Measurements from ENCODE around the gene BRF1. TPM values are rescaled to one million over a fixed set of nuclear protein-coding genes. Genes with fewer than 3 reads are reported as not detected.

The BRF1 gene
- total and polyA plus RNA-seq, 8 donors: 13.6 to 50.2 (median 20.4) TPM

DNA sequence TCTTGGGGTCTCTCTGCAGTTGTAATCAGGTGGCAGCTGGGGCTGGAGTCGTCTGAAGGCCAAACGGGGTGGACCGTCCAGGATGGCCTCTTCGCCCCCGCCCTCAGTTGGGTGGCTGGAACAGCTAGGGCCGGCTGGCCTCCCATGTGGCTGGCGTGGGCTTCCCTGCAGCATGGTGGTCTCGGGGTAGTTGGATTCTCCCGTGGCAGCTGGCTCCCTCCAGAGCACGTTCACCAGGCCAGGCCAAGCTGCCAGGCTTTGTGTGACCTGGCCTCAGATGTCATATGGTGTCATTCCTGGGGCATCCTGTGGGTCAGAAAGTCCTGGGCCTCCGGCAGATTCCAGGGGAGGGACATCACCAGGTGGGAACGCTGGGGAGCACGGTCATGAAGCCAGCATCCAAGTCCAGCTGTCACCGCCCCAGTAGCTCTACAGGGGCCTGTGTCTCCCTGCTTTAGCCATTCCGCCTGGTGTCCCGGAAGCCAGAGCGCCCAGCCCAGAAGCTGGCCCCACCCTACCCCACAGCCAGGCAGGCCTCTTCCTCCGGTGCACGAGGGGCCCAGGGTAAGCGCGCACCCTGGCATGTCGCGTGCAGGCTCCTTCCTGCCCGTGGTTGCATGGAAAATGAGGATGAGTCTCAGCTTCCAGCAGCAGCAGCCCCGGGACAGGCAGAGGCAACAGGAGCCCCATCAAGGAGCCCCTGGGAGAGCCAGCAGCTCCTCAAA lies 118.3 kb downstream of the BRF1 start:
- no peak overlapping the region for H3K27ac ChIP-seq
- TF ChIP-seq, protein P1, sequence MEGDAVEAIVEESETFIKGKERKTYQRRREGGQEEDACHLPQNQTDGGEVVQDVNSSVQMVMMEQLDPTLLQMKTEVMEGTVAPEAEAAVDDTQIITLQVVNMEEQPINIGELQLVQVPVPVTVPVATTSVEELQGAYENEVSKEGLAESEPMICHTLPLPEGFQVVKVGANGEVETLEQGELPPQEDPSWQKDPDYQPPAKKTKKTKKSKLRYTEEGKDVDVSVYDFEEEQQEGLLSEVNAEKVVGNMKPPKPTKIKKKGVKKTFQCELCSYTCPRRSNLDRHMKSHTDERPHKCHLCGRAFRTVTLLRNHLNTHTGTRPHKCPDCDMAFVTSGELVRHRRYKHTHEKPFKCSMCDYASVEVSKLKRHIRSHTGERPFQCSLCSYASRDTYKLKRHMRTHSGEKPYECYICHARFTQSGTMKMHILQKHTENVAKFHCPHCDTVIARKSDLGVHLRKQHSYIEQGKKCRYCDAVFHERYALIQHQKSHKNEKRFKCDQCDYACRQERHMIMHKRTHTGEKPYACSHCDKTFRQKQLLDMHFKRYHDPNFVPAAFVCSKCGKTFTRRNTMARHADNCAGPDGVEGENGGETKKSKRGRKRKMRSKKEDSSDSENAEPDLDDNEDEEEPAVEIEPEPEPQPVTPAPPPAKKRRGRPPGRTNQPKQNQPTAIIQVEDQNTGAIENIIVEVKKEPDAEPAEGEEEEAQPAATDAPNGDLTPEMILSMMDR (IDR thresholded peaks at IDR 0.05): no peak
- no peaks in the 10 kb centered on the region for H3K27me3 ChIP-seq
- intact Hi-C loops (cut with DNase I): no loop called here
- ATAC-seq (no peak), DNase-seq (no peak), FAIRE-seq (no peak)
- peaks cover 4 to 10% (median 6%) of the 10 kb centered on the region in 3 donors for H3K4me1 ChIP-seq
- no peaks in the 10 kb centered on the region for H3K36me3 ChIP-seq
- no peak overlapping the region for H3K4me3 ChIP-seq
- WGBS, 2 donors: 83 to 90% methylated on average over 25 of the region's 25 CpGs
- H3K9me3 ChIP-seq: no peaks in the 10 kb centered on the region

- ATAC-seq (no peak), FAIRE-seq (no peak), DNase-seq (no peak)
- 40 to 45% methylated on average over 20 to 21 of the region's 21 CpGs for WGBS, 2 donors
- no peaks in the 10 kb centered on the region for H3K36me3 ChIP-seq
- no peaks in the 10 kb centered on the region for H3K27me3 ChIP-seq
- H3K4me3 ChIP-seq: peak overlapping the region in 3 of 4 donors; percentile 35 to 64 (median 54)
- TF ChIP-seq, protein P1 (IDR thresholded peaks at IDR 0.05): no peak
- H3K9me3 ChIP-seq: no peaks in the 10 kb centered on the region
- H3K4me1 ChIP-seq: peaks cover 5 to 10% (median 9%) of the 10 kb centered on the region in 3 donors
- intact Hi-C loops (cut with DNase I): no loop called here
- no peak overlapping the region for H3K27ac ChIP-seq
These were observed 119.1 kb downstream of the BRF1 start for GRCh38 chr14:105181549-105182295.

GRCh38 chr14:105180592-105181548 lies 119.9 kb downstream of the BRF1 start, which contains the start of gene NUDT14:
NUDT14 (minus strand) TSS chr14:105181312; CDS start chr14:105181209, 103 bp downstream.
- ATAC-seq (peak; percentile 83 to 90 (median 85)), FAIRE-seq (no peak), DNase-seq (peak; percentile 79 to 98 (median 93))
- Histone ChIP-seq H3K36me3 (no peaks in the 10 kb centered on the region), H3K4me3 (peak within 1 kb of the TSS; percentile 23 to 64 (median 44)), H3K27ac (peak within 1 kb of the TSS in 2 of 4 donors; percentile 22 to 55), H3K27me3 (no peaks in the 10 kb centered on the region), H3K4me1 (peaks cover 10 to 15% (median 11%) of the 10 kb centered on the region in 3 donors), H3K9me3 (no peaks in the 10 kb centered on the region)
- intact Hi-C loops (cut with DNase I): no loop called here
- TF ChIP-seq, protein P1 (IDR thresholded peaks at IDR 0.05): no peak
- WGBS, 2 donors: 1 to 2% methylated on average over 46 to 105 of the region's 106 CpGs

DNA sequence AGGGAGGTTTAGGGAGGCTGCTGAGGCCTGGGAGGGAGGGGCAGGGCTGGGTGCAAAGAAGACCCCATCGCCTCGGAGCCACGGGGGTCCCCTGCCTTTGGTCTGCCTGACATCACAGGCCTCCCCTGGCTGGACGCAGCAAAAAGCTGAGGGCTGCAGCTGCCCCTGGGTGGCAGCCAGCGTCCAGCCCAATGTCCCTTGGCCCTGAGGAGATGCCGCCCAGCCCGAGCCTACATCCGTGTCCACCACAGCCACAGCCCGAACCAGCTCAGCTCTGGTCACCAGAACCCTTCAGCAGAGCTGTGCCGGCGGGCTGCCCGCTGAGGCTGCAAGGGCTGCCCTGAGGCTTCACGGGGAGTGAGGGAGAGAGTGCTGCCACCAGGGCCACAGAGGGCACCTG lies 121.6 kb downstream of the BRF1 start:
- no peaks in the 10 kb centered on the region for H3K36me3 ChIP-seq
- H3K27me3 ChIP-seq: no peaks in the 10 kb centered on the region
- no peak for ATAC-seq
- FAIRE-seq: no peak
- intact Hi-C loops (cut with DNase I): no loop called here
- TF ChIP-seq, protein P1 (IDR thresholded peaks at IDR 0.05): no peak
- DNase-seq: no peak
- H3K4me3 ChIP-seq: no peak overlapping the region
- H3K4me1 ChIP-seq: peaks cover 11 to 19% (median 16%) of the 10 kb centered on the region in 3 donors
- no peaks in the 10 kb centered on the region for H3K9me3 ChIP-seq
- no peak overlapping the region for H3K27ac ChIP-seq
- WGBS, 2 donors: 79 to 86% methylated on average over 13 of the region's 13 CpGs

All from pancreas (tissue), 10 donors.